CD4-positive, alpha-beta T cell (primary cell): Measurements from ENCODE around the gene P2RX7. TPM values are rescaled to one million over a fixed set of nuclear protein-coding genes. Genes with fewer than 3 reads are reported as not detected.
"Not testable (repeated sequence)": the region's sequence is repeated elsewhere in the genome, so short reads cannot be mapped to it uniquely, and the experiment has no call there.

ENCODE experiments used
- ATAC-seq: fragments of 200-7000 bp; cut with Tn5 transposase; one replicate; pipeline ENCODE4 v1.10.0; 2022; ENCODE audit warnings: mild to moderate bottlenecking; ENCODE audit not compliant: poor library complexity
- CTCF ChIA-PET: fragments of 350-600 bp; sonication (Branson Sonifier 250); formaldehyde crosslinking; loops from one replicate; lab custom pipeline; 2021; ENCODE audit warnings: antibody characterized with exemption, inconsistent platforms; lab: Charles Lee
- POLR2A ChIA-PET: fragments of 350-600 bp; sonication (Branson Sonifier 250); formaldehyde crosslinking; loops from one replicate; lab custom pipeline; 2021; ENCODE audit warnings: antibody characterized with exemption, inconsistent platforms; lab: Charles Lee
- DNase-seq, 14 experiments: peaks; one replicate each; pipeline ENCODE4 v3.0.0-alpha.2; 2013 to 2020; ENCODE audit warnings: mixed read lengths in 2 of 14
- H3K27ac ChIP-seq, 2 donors: one replicate each; pipeline versions ENCODE4 v1.5.1 to v1.7.0; 2013; ENCODE audit warnings: low read length in 2 of 2, low read depth in 1 of 2, mild to moderate bottlenecking in 1 of 2
- H3K27me3 ChIP-seq, 2 experiments: 1 replicate in 1 of 2; 2 replicates in 1 of 2; pipeline versions ENCODE4 v1.6.1 to v1.7.0; 2013; ENCODE audit warnings: low read length in 2 of 2, control low read depth in 1 of 2, mild to moderate bottlenecking in 1 of 2, moderate library complexity in 1 of 2; ENCODE audit not compliant: insufficient read depth in 2 of 2, control insufficient read depth in 1 of 2
- H3K36me3 ChIP-seq: one replicate; pipeline ENCODE4 v1.6.1; 2013; ENCODE audit warnings: low read length, control low read depth; ENCODE audit not compliant: insufficient read depth
- H3K4me1 ChIP-seq: one replicate; pipeline ENCODE4 v1.6.1; 2013; ENCODE audit warnings: low read length, control low read depth; ENCODE audit not compliant: insufficient read depth
- H3K4me3 ChIP-seq: one replicate; pipeline ENCODE4 v1.5.1; 2013; ENCODE audit warnings: mild to moderate bottlenecking, low read length, moderate library complexity
- H3K9me3 ChIP-seq, 2 experiments: 1 replicate in 1 of 2; 2 replicates in 1 of 2; pipeline versions ENCODE4 v1.6.1 to v1.7.0; 2013; ENCODE audit warnings: low read length in 2 of 2, mild to moderate bottlenecking in 2 of 2, control low read depth in 1 of 2, moderate library complexity in 1 of 2; ENCODE audit not compliant: control insufficient read depth in 1 of 2, insufficient read depth in 1 of 2
- H3K27ac Mint-ChIP-seq: one replicate; pipeline ENCODE4 v1.8.0; 2020; ENCODE audit warnings: mixed read lengths
- H3K27me3 Mint-ChIP-seq: one replicate; pipeline ENCODE4 v1.8.0; 2021; ENCODE audit warnings: mixed read lengths
- H3K36me3 Mint-ChIP-seq: one replicate; pipeline ENCODE4 v1.8.0; 2021; ENCODE audit warnings: low read depth, mixed read lengths
- H3K4me1 Mint-ChIP-seq: one replicate; pipeline ENCODE4 v1.8.0; 2021; ENCODE audit warnings: low read depth, mixed read lengths
- H3K4me3 Mint-ChIP-seq: one replicate; pipeline ENCODE4 v1.8.0; 2020; ENCODE audit warnings: mild to moderate bottlenecking, mixed read lengths
- H3K9me3 Mint-ChIP-seq: one replicate; pipeline ENCODE4 v1.8.0; 2020; ENCODE audit warnings: mixed read lengths
- CTCF ChIP-seq: fragments of 200-600 bp; IDR thresholded peaks from one replicate; pipeline ENCODE4 v1.8.0; 2022; ENCODE audit warnings: antibody characterized with exemption, mild to moderate bottlenecking
- intact Hi-C, 2 experiments: fragments of 100-400 bp; cut with DNase I in 1 of 2; cut with micrococcal nuclease in 1 of 2; formaldehyde crosslinking; loops; one replicate each; pipeline versions ENCODE4 v1.15.1 to v1.9.0; 2023 to 2025; cut with DNase I, micrococcal nuclease
- total RNA-seq, 174 experiments: library from RNA in 2 of 174; stranded (reverse) in 2 of 174; gene quantifications; one replicate each; pipeline ENCODE4 v1.2.3 and lab custom pipeline; 2021 to 2026

P2RX7 gene
- total RNA-seq, 2 experiments from 2014 or later: 4.6 to 4.8 TPM

- POLR2A ChIA-PET: no interaction called here
- no peak overlapping the region for H3K4me3 ChIP-seq
- CTCF ChIA-PET: no interaction called here
Observed at GRCh38 chr12:121226399-121226798, 93.7 kb downstream of the P2RX7 start.

GRCh38 chr12:121226871-121227270, 94.2 kb downstream of the P2RX7 start:
- CTCF ChIA-PET, H3K4me3 Mint-ChIP-seq, H3K9me3 Mint-ChIP-seq, H3K27me3 ChIP-seq, H3K9me3 ChIP-seq, DNase-seq, ATAC-seq, H3K4me3 ChIP-seq, H3K27me3 Mint-ChIP-seq: not testable (repeated sequence)
- Histone ChIP-seq H3K27ac (peak overlapping the region in 1 of 2 donors; percentile 9), H3K36me3 (peaks cover 36% of the 10 kb centered on the region), H3K4me1 (peaks cover 71% of the 10 kb centered on the region)
- Mint-ChIP-seq H3K4me1 (peaks cover 48% of the 10 kb centered on the region), H3K36me3 (peaks cover 48% of the 10 kb centered on the region), H3K27ac (peak overlapping the region; percentile 88)
- POLR2A ChIA-PET: interaction anchor here (0.8 kb wide), 1 partner anchor 9 kb away, joined by 6 read pairs; no protein-coding TSS in a partner anchor
- intact Hi-C loops: loop anchor here in 1 of 2 experiments (10.0 kb wide), 1 partner anchor 112 kb away; no protein-coding TSS in a partner anchor

More at GRCh38 chr12:121226399-121226798, 93.7 kb downstream of the P2RX7 start:
- Histone ChIP-seq H3K9me3 (no peaks in the 10 kb centered on the region), H3K4me1 (peaks cover 71% of the 10 kb centered on the region), H3K27ac (peak overlapping the region in 1 of 2 donors; percentile 40), H3K36me3 (peaks cover 33% of the 10 kb centered on the region), H3K27me3 (no peaks in the 10 kb centered on the region)
- H3K9me3 Mint-ChIP-seq: no peaks in the 10 kb centered on the region
- peaks cover 48% of the 10 kb centered on the region for H3K4me1 Mint-ChIP-seq
- H3K4me3 Mint-ChIP-seq: no peak overlapping the region
- no peak for ATAC-seq
- no peak for TF ChIP-seq CTCF
- intact Hi-C loops: loop anchor here in 1 of 2 experiments (10.0 kb wide), 1 partner anchor 112 kb away; no protein-coding TSS in a partner anchor
- peak overlapping the region; percentile 88 for H3K27ac Mint-ChIP-seq
- no peaks in the 10 kb centered on the region for H3K27me3 Mint-ChIP-seq
- DNase-seq: no peak
- peaks cover 48% of the 10 kb centered on the region for H3K36me3 Mint-ChIP-seq

GRCh38 chr12:121227294-121227693, 94.6 kb downstream of the P2RX7 start:
- no peaks in the 10 kb centered on the region for H3K27me3 ChIP-seq
- DNase-seq: no peak
- peaks cover 38% of the 10 kb centered on the region for H3K36me3 ChIP-seq
- Mint-ChIP-seq H3K4me1 (peaks cover 48% of the 10 kb centered on the region), H3K4me3 (no peak overlapping the region), H3K36me3 (peaks cover 50% of the 10 kb centered on the region), H3K27me3 (no peaks in the 10 kb centered on the region), H3K9me3 (no peaks in the 10 kb centered on the region), H3K27ac (peak overlapping the region; percentile 88)
- intact Hi-C loops: loop anchor here in 1 of 2 experiments (10.0 kb wide), 1 partner anchor 112 kb away; no protein-coding TSS in a partner anchor
- H3K4me3 ChIP-seq: no peak overlapping the region
- TF ChIP-seq CTCF: no peak
- ChIA-PET POLR2A (interaction anchor here (0.8 kb wide), 1 partner anchor 9 kb away, joined by 6 read pairs; no protein-coding TSS in a partner anchor), CTCF (no interaction called here)
- peaks cover 68% of the 10 kb centered on the region for H3K4me1 ChIP-seq
- H3K9me3 ChIP-seq: no peaks in the 10 kb centered on the region
- ATAC-seq: no peak
- H3K27ac ChIP-seq: peak overlapping the region in 1 of 2 donors; percentile 9
